Liver (tissue), 9 donors: ENCODE results near the gene SLC8A1. TPM values are rescaled to one million over a fixed set of nuclear protein-coding genes. Genes with fewer than 3 reads are reported as not detected.

Experiments
- DNase-seq: peaks from one replicate; pipeline ENCODE4 v3.0.0-alpha.2; 2017; ENCODE audit warnings: low spot score
- H3K27ac ChIP-seq, 2 donors: one replicate each; pipeline ENCODE4 v1.7.0; 2013; ENCODE audit warnings: inconsistent platforms in 2 of 2, low read length in 2 of 2, control low read depth in 1 of 2, low read depth in 1 of 2, mild to moderate bottlenecking in 1 of 2
- H3K27me3 ChIP-seq, 4 donors: one replicate each; pipeline versions ENCODE4 v1.6.1 to v1.7.0; 2013; ENCODE audit warnings: low read length in 3 of 4, inconsistent platforms in 1 of 4, mild to moderate bottlenecking in 1 of 4, moderate library complexity in 1 of 4; ENCODE audit not compliant: control insufficient read depth in 4 of 4, insufficient read depth in 4 of 4
- H3K36me3 ChIP-seq, 4 donors: one replicate each; pipeline versions ENCODE4 v1.6.1 to v1.7.0; 2013; ENCODE audit warnings: low read length in 3 of 4, mild to moderate bottlenecking in 3 of 4, low read depth in 1 of 4, moderate library complexity in 1 of 4; ENCODE audit not compliant: control insufficient read depth in 4 of 4, insufficient read depth in 3 of 4
- H3K4me1 ChIP-seq, 4 donors: one replicate each; pipeline versions ENCODE4 v1.6.1 to v1.7.0; 2013; ENCODE audit warnings: low read length in 3 of 4, mild to moderate bottlenecking in 3 of 4, moderate library complexity in 1 of 4; ENCODE audit not compliant: control insufficient read depth in 4 of 4, insufficient read depth in 4 of 4
- H3K4me3 ChIP-seq, 3 donors: one replicate each; pipeline versions ENCODE4 v1.6.1 to v1.7.0; 2013; ENCODE audit warnings: low read length in 3 of 3, control low read depth in 1 of 3, low read depth in 1 of 3, mild to moderate bottlenecking in 1 of 3
- H3K9ac ChIP-seq, 2 donors: one replicate each; pipeline ENCODE4 v1.7.0; 2013; ENCODE audit warnings: low read length in 2 of 2, mild to moderate bottlenecking in 2 of 2, moderate library complexity in 2 of 2, control low read depth in 1 of 2, low read depth in 1 of 2
- H3K9me3 ChIP-seq, 4 donors: one replicate each; pipeline versions ENCODE4 v1.6.1 to v1.7.0; 2013; ENCODE audit warnings: low read length in 3 of 4; ENCODE audit not compliant: control insufficient read depth in 4 of 4
- CTCF ChIP-seq: fragments of 150-350 bp; IDR thresholded peaks from 2 replicates; pipeline ENCODE4 v1.5.1; 2017; ENCODE audit warnings: improper control_type of control experiment, low read depth, low read length; ENCODE audit not compliant: missing input control
- EGR1 ChIP-seq, 2 donors: IDR thresholded peaks; 2 replicates each; pipeline ENCODE4 v1.6.1; 2016 to 2018; ENCODE audit warnings: antibody characterized with exemption in 2 of 2, low read depth in 2 of 2
- FOXA2 ChIP-seq: IDR thresholded peaks from 2 replicates; pipeline ENCODE4 v1.6.1; 2016; ENCODE audit warnings: antibody characterized with exemption
- GABPA ChIP-seq, 2 donors: IDR thresholded peaks in 1 of 2; conservative IDR thresholded peaks in 1 of 2; 2 replicates each; pipeline ENCODE4 v1.6.1; 2016; ENCODE audit warnings: antibody characterized with exemption in 2 of 2, mild to moderate bottlenecking in 1 of 2, moderate library complexity in 1 of 2
- HNF4A ChIP-seq, 2 donors: conservative IDR thresholded peaks; 2 replicates each; pipeline ENCODE4 v1.6.1; 2016; ENCODE audit warnings: antibody characterized with exemption in 2 of 2, mild to moderate bottlenecking in 2 of 2
- HNF4G ChIP-seq: IDR thresholded peaks from 2 replicates; pipeline ENCODE4 v1.6.1; 2016; ENCODE audit warnings: antibody characterized with exemption
- JUND ChIP-seq, 2 donors: IDR thresholded peaks; 2 replicates each; pipeline ENCODE4 v1.6.1; 2016; ENCODE audit warnings: antibody characterized with exemption in 2 of 2
- MAX ChIP-seq: IDR thresholded peaks from 2 replicates; pipeline ENCODE4 v1.6.1; 2016; ENCODE audit warnings: antibody characterized with exemption
- NR2F2 ChIP-seq: IDR thresholded peaks from 2 replicates; pipeline ENCODE4 v1.6.1; 2016; ENCODE audit warnings: antibody characterized with exemption
- RAD21 ChIP-seq, 2 donors: IDR thresholded peaks; 2 replicates each; pipeline ENCODE4 v1.6.1; 2016; ENCODE audit warnings: antibody characterized with exemption in 2 of 2, mild to moderate bottlenecking in 2 of 2
- REST ChIP-seq: IDR thresholded peaks from 2 replicates; pipeline ENCODE4 v1.6.1; 2016; ENCODE audit warnings: antibody characterized with exemption, mild to moderate bottlenecking
- RXRA ChIP-seq, 2 donors: IDR thresholded peaks; 2 replicates each; pipeline ENCODE4 v1.6.1; 2017 to 2018; ENCODE audit warnings: antibody characterized with exemption in 2 of 2, mild to moderate bottlenecking in 1 of 2
- SP1 ChIP-seq: IDR thresholded peaks from 2 replicates; pipeline ENCODE4 v1.6.1; 2018; ENCODE audit warnings: antibody characterized with exemption, mild to moderate bottlenecking
- TAF1 ChIP-seq: conservative IDR thresholded peaks from 2 replicates; pipeline ENCODE4 v1.6.1; 2016; ENCODE audit warnings: antibody characterized with exemption, mild to moderate bottlenecking
- YY1 ChIP-seq: IDR thresholded peaks from 2 replicates; pipeline ENCODE4 v1.6.1; 2016; ENCODE audit warnings: antibody characterized with exemption, mild to moderate bottlenecking
- ZBTB33 ChIP-seq: IDR thresholded peaks from 2 replicates; pipeline ENCODE4 v1.6.1; 2016; ENCODE audit warnings: antibody characterized with exemption
- WGBS: extraction: QIAGEN DNeasy Blood & Tissue Kit; methylation state at CpG from one replicate; pipeline ENCODE4 v1.1.7; 2013; 5-methylcytosine and 5-hydroxymethylcytosine counted together
- polyA plus RNA-seq, 2 donors: library from polyadenylated mRNA; stranded (reverse) in 1 of 2; unstranded in 1 of 2; fragments of 200-250 nt in 1 of 2; fragments of >200 nt in 1 of 2; fragmentation: Nextera tagmentation in 1 of 2; extraction: Ambion mirVana in 1 of 2; gene quantifications; one replicate each; pipeline versions ENCODE4 v1.2.1 to v1.2.3, GENCODE V29; 2013 to 2015
- total RNA-seq, 2 donors: library from RNA; depleted of rRNA; stranded (reverse); fragments of >200 nt; gene quantifications; one replicate each; pipeline ENCODE4 v1.2.3, GENCODE V29; 2014
- donor health status: healthy.
- donor health status: healthy.
- donor health status: healthy.
- donor health status: healthy.
- donor health status: healthy.

The SLC8A1 gene
- total and polyA plus RNA-seq, 4 donors = 1.2 to 18.5 (median 8.2) TPM

GRCh38 chr2:40096360-40096759 is 355.5 kb downstream of the SLC8A1 start:
- Histone ChIP-seq H3K9ac (no peak overlapping the region), H3K4me1 (no peaks in the 10 kb centered on the region), H3K36me3 (no peaks in the 10 kb centered on the region), H3K27ac (no peak overlapping the region), H3K4me3 (no peak overlapping the region), H3K27me3 (no peaks in the 10 kb centered on the region), H3K9me3 (no peaks in the 10 kb centered on the region)
- no peak for DNase-seq
- TF ChIP-seq EGR1 (IDR thresholded peaks at IDR 0.05; ENCODE audit: low read depth in 2 of 2) (no peak), GABPA (IDR thresholded peaks at IDR 0.05 in 1 of 2, conservative IDR thresholded peaks at IDR 0.05 in 1 of 2) (no peak), ZBTB33 (no peak), NR2F2 (no peak), HNF4A (conservative IDR thresholded peaks at IDR 0.05) (no peak), JUND (IDR thresholded peaks at IDR 0.05) (no peak), FOXA2 (no peak), MAX (no peak), RXRA (IDR thresholded peaks at IDR 0.05) (no peak), HNF4G (no peak), REST (no peak)

- Histone ChIP-seq H3K9me3 (no peaks in the 10 kb centered on the region), H3K4me3 (no peak overlapping the region), H3K9ac (no peak overlapping the region), H3K36me3 (no peaks in the 10 kb centered on the region), H3K27ac (no peak overlapping the region), H3K4me1 (no peaks in the 10 kb centered on the region), H3K27me3 (no peaks in the 10 kb centered on the region)
- 67% methylated on average over 3 of the region's 3 CpGs for WGBS
- DNase-seq = no peak
- TF ChIP-seq YY1 (no peak), RAD21 (IDR thresholded peaks at IDR 0.05) (no peak), MAX (no peak), REST (no peak), RXRA (IDR thresholded peaks at IDR 0.05) (no peak), JUND (IDR thresholded peaks at IDR 0.05) (no peak), HNF4A (conservative IDR thresholded peaks at IDR 0.05) (no peak), TAF1 (no peak), ZBTB33 (no peak), CTCF (no peak), SP1 (no peak), HNF4G (no peak)
Measured at GRCh38 chr2:40095000-40095399, 356.9 kb downstream of the SLC8A1 start.
